ENCODE data around the gene PCDHB6. TPM values are rescaled to one million over a fixed set of nuclear protein-coding genes. Genes with fewer than 3 reads are reported as not detected.

The PCDHB6 gene
- total RNA-seq (2022; extraction: Qiagen RNA extraction) = 0.79 to 1.1 TPM (median 0.90 TPM) in 5 replicates

DNA sequence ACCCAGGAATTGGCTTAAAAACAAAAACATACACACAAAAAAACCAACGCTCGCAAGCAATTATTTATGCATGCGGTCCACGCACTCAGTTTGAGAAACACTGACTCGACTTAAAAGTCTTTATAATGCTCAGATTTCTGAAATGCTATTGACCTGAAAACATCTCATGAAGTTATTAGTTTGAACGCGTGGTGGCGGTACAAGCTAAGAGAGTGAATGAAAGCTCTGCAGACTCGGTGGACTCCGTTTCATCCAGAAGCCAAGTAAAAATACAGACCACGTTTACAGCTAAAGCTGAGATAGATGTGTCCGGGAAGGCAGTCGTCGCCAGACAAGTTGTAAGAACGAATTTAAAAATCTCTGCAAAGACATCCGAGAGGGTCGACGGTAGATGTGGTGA, at the start of gene PCDHB6:
TSS of gene PCDHB6 (plus strand) at position 246 of the 400 bp plus-strand sequence. CDS start 201 bp downstream, outside the sequence.

GRCh38 chr5:141100243-141100805, 49.5 kb upstream of the PCDHB6 start, which contains the start of gene PCDHB3:
TSS of gene PCDHB3 (plus strand) at chr5:141100473. CDS start at chr5:141100650, 177 bp downstream.

DNA sequence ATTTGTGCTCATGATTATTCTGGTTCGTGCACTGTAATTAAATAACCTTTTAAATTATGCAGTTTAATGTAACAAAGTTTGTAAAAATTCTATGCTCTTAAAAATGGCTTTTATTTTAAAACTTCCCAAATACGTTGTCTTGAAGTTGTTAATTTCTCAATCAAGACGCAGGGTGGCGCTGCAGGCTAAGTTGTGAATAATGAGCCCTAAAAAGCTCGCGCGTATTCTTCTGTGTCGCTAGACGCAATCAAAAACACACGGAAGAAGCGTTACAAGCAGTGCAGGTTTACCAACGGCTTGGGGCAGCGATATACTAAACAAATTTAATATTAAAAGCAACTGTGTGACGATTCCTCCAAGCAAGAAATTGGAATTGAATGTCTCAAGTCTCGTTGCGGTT, 28.3 kb upstream of the PCDHB6 start, which contains the start of gene PCDHB4:
TSS of gene PCDHB4 (plus strand) at position 256 of the 400 bp plus-strand sequence. CDS start 181 bp downstream, outside the sequence.

DNA sequence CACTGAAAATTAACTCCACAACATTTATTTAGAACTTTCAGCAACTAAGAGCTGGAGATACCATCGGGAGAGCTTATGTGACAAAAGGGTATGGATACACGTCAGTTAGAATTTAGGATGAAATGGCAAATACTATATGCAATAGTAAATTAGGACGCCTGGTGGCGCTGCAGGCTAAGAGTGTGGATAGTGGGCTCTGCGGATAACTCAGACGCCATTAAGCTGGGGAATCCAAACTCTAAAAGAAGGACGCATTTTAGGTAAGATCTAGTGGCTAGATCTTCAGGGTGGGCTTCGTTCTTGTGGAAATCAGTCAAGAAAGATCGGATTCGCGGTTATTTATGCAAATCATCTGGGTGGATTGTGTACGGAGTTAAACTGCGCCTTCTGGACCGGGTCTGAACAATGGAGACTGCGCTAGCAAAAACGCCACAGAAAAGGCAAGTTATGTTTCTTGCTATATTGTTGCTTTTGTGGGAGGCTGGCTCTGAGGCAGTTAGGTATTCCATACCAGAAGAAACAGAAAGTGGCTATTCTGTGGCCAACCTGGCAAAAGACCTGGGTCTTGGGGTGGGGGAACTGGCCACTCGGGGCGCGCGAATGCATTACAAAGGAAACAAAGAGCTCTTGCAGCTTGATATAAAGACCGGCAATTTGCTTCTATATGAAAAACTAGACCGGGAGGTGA, 14.7 kb upstream of the PCDHB6 start, which contains the start of gene PCDHB5:
TSS of gene PCDHB5 (plus strand) at position 177 of the 688 bp plus-strand sequence. CDS start at position 406, 229 bp downstream.

GRCh38 chr5:141172381-141173204, 22.7 kb downstream of the PCDHB6 start, which contains the start of gene PCDHB7:
TSS of gene PCDHB7 (plus strand) at chr5:141172644. CDS start at chr5:141172836, 192 bp downstream.

DNA sequence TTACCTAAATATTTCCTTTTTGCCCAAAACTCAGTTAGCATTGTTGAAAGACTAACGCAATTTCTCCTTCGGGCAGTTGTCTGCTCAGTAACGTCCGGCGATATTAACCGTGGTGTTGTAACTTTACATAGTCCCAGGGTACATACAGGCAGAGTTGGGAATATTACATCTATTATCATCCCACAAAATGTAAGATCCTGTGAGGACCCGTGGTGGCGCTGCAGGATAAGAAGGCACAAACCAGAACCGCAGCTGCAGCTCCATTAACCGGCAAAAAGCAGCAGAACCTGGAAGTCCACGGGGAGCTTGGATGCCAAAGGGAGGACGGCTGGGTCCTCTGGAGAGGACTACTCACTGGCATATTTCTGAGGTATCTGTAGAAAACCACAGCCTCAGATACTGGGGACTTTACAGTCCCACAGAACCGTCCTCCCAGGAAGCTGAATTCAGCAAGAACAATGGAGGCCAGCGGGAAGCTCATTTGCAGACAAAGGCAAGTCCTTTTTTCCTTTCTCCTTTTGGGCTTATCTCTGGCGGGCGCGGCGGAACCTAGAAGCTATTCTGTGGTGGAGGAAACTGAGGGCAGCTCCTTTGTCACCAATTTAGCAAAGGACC, 27.8 kb downstream of the PCDHB6 start, which contains the start of gene PCDHB8:
TSS of gene PCDHB8 (plus strand) at position 214 of the 615 bp plus-strand sequence. CDS start at position 459, 245 bp downstream.

DNA sequence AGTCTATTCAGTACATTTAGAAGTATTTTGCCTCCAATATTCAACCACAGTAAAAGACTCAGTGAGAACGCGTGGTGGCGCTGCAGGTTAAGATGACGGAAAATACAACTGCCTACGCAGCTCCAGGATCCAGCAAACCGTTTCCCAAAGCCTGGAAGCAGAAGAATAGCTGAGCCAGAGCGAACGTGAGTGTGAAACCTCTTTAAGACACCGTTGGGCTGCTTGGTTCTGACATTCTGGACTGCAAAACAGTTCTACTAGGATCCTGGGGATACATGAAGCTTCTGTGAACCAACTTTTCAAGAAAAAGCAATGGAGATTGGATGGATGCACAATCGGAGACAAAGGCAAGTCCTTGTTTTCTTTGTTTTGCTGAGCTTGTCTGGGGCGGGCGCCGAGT, 32.4 kb downstream of the PCDHB6 start, which contains the start of gene PCDHB16:
TSS of gene PCDHB16 (plus strand) at position 140 of the 400 bp plus-strand sequence. CDS start at position 313, 173 bp downstream.

GRCh38 chr5:141186897-141187512, 37.1 kb downstream of the PCDHB6 start, which contains the start of gene PCDHB9:
TSS of gene PCDHB9 (plus strand) at chr5:141187161. CDS start at chr5:141187319, 158 bp downstream.

GRCh38 chr5:141192110-141192725, 42.4 kb downstream of the PCDHB6 start, which contains the start of gene PCDHB10:
TSS of gene PCDHB10 (plus strand) at chr5:141192353. CDS start at chr5:141192553, 200 bp downstream.

DNA sequence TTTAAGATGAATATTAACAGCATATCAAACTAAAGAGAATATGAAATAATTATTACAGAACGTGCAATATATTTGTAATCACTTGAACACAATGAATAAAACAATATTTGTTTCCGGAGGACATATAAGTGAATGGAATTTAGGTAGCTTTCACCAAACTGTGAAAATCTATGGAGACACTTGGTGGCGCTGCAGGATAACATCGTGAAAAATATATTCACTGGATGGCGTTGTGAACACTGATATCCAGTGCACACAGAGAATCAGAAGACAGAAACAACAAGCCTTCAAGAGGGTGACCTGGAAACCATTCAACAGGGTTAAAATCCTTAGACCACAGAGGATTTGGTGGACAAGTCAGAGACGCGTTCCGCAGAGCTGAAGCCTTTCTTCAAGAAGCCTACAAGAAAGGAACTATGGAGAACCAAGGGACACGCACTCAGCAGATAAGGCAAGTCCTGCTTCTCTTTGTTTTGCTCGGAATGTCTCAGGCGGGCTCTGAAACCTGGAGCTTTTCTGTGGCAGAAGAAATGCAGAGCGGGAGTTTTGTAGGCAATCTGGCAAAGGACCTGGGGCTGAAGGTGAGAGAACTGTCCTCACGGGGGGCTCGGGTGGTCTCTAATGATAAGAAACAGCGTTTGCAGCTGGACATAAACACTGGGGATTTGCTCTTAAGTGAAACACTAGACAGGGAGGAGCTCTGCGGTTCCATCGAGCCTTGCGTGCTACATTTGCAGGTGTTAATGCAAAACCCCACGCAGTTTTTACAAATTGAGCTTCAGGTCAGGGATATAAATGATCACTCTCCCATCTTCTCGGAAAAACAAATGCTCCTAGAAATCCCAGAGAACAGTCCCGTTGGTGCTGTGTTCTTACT, 49.7 kb downstream of the PCDHB6 start, which contains the start of gene PCDHB11:
TSS of gene PCDHB11 (plus strand) at position 269 of the 877 bp plus-strand sequence. CDS start at position 417, 148 bp downstream.

Other genes with a start within 250 kb of the PCDHB6 start
- 1.6 to 2.3 TPM (median 2.0 TPM) in 5 replicates for gene PCDHAC1, start 223.8 kb upstream of the PCDHB6 start, total RNA-seq (2022; extraction: Qiagen RNA extraction)
- gene PCDHAC2, start 183.6 kb upstream of the PCDHB6 start, total RNA-seq (2022; extraction: Qiagen RNA extraction) = 3.5 to 4.8 TPM (median 3.9 TPM) in 5 replicates
- not detected in 5 replicates for gene PCDHB1, start 98.7 kb upstream of the PCDHB6 start, total RNA-seq (2022; extraction: Qiagen RNA extraction)
- gene PCDHB2, start 55.4 kb upstream of the PCDHB6 start, total RNA-seq (2022; extraction: Qiagen RNA extraction) = 3.3 to 13.0 TPM (median 3.7 TPM) in 5 replicates
- gene PCDHB3, start 49.6 kb upstream of the PCDHB6 start, total RNA-seq (2022; extraction: Qiagen RNA extraction) = 8.7 TPM in 1 of 5 replicates, not detected in the others
- 0.07 to 0.13 TPM (median 0.09 TPM) in 4 of 5 replicates, not detected in the other for gene PCDHB4, start 28.2 kb upstream of the PCDHB6 start, total RNA-seq (2022; extraction: Qiagen RNA extraction)
- gene PCDHB5, start 14.9 kb upstream of the PCDHB6 start, total RNA-seq (2022; extraction: Qiagen RNA extraction) = 1.2 to 1.6 TPM (median 1.3 TPM) in 5 replicates
- 0.05 TPM in 1 of 5 replicates, not detected in the others for gene PCDHB7, start 22.6 kb downstream of the PCDHB6 start, total RNA-seq (2022; extraction: Qiagen RNA extraction)
- gene PCDHB8, start 27.7 kb downstream of the PCDHB6 start, total RNA-seq (2022; extraction: Qiagen RNA extraction) = 0.19 to 0.42 TPM (median 0.22 TPM) in 5 replicates
- gene PCDHB16, start 32.3 kb downstream of the PCDHB6 start, total RNA-seq (2022; extraction: Qiagen RNA extraction) = 0.05 to 0.08 TPM (median 0.05 TPM) in 4 of 5 replicates, not detected in the other
- gene PCDHB9, start 37.1 kb downstream of the PCDHB6 start, total RNA-seq (2022; extraction: Qiagen RNA extraction) = 0.03 to 0.26 TPM (median 0.05 TPM) in 3 of 5 replicates, not detected in the others
- gene PCDHB10, start 42.3 kb downstream of the PCDHB6 start, total RNA-seq (2022; extraction: Qiagen RNA extraction) = not detected in 5 replicates
- 0.05 to 0.08 TPM (median 0.08 TPM) in 4 of 5 replicates, not detected in the other for gene PCDHB11, start 49.6 kb downstream of the PCDHB6 start, total RNA-seq (2022; extraction: Qiagen RNA extraction)
- gene PCDHB12, start 58.7 kb downstream of the PCDHB6 start, total RNA-seq (2022; extraction: Qiagen RNA extraction) = 0.06 TPM in 1 of 5 replicates, not detected in the others
- gene PCDHB13, start 63.9 kb downstream of the PCDHB6 start, total RNA-seq (2022; extraction: Qiagen RNA extraction) = 0.04 to 0.12 TPM (median 0.05 TPM) in 5 replicates
- 0.05 to 0.21 TPM (median 0.14 TPM) in 5 replicates for gene PCDHB14, start 73.3 kb downstream of the PCDHB6 start, total RNA-seq (2022; extraction: Qiagen RNA extraction)
- gene PCDHB15, start 95.3 kb downstream of the PCDHB6 start, total RNA-seq (2022; extraction: Qiagen RNA extraction) = 0.06 to 0.11 TPM (median 0.10 TPM) in 3 of 5 replicates, not detected in the others
- not detected in 5 replicates for gene SLC25A2, start 154.0 kb downstream of the PCDHB6 start, total RNA-seq (2022; extraction: Qiagen RNA extraction)
- gene TAF7, start 170.7 kb downstream of the PCDHB6 start, total RNA-seq (2022; extraction: Qiagen RNA extraction) = 60.0 to 73.5 TPM (median 68.7 TPM) in 5 replicates
- 0.24 to 0.29 TPM (median 0.26 TPM) in 5 replicates for gene PCDHGA1, start 180.5 kb downstream of the PCDHB6 start, total RNA-seq (2022; extraction: Qiagen RNA extraction)
- gene PCDHGA2, start 188.7 kb downstream of the PCDHB6 start, total RNA-seq (2022; extraction: Qiagen RNA extraction) = 0.42 to 0.91 TPM (median 0.68 TPM) in 5 replicates
- not detected in 5 replicates for gene PCDHGA3, start 193.8 kb downstream of the PCDHB6 start, total RNA-seq (2022; extraction: Qiagen RNA extraction)
- gene PCDHGB1, start 200.0 kb downstream of the PCDHB6 start, total RNA-seq (2022; extraction: Qiagen RNA extraction) = 1.3 to 2.0 TPM (median 1.9 TPM) in 5 replicates
- 0.07 to 0.22 TPM (median 0.12 TPM) in 5 replicates for gene PCDHGA4, start 205.0 kb downstream of the PCDHB6 start, total RNA-seq (2022; extraction: Qiagen RNA extraction)
- 0.06 to 0.11 TPM (median 0.07 TPM) in 4 of 5 replicates, not detected in the other for gene PCDHGB2, start 209.9 kb downstream of the PCDHB6 start, total RNA-seq (2022; extraction: Qiagen RNA extraction)
- gene PCDHGA5, start 214.1 kb downstream of the PCDHB6 start, total RNA-seq (2022; extraction: Qiagen RNA extraction) = 0.09 to 0.17 TPM (median 0.14 TPM) in 5 replicates
- gene PCDHGB3, start 220.2 kb downstream of the PCDHB6 start, total RNA-seq (2022; extraction: Qiagen RNA extraction) = 0.10 to 0.31 TPM (median 0.21 TPM) in 5 replicates
- gene PCDHGA6, start 223.8 kb downstream of the PCDHB6 start, total RNA-seq (2022; extraction: Qiagen RNA extraction) = 0.13 to 0.27 TPM (median 0.21 TPM) in 5 replicates
- 0.69 to 1.1 TPM (median 0.90 TPM) in 5 replicates for gene PCDHGA7, start 232.7 kb downstream of the PCDHB6 start, total RNA-seq (2022; extraction: Qiagen RNA extraction)
- 0.55 to 1.0 TPM (median 0.97 TPM) in 5 replicates for gene PCDHGB4, start 237.6 kb downstream of the PCDHB6 start, total RNA-seq (2022; extraction: Qiagen RNA extraction)
- 0.02 to 0.06 TPM (median 0.06 TPM) in 3 of 5 replicates, not detected in the others for gene PCDHGA8, start 242.6 kb downstream of the PCDHB6 start, total RNA-seq (2022; extraction: Qiagen RNA extraction)
- 1.6 to 2.6 TPM (median 2.2 TPM) in 5 replicates for gene PCDHGB5, start 247.9 kb downstream of the PCDHB6 start, total RNA-seq (2022; extraction: Qiagen RNA extraction)

Measured in A549 treated with Mapracorat at 1 μM for 4 hours (cell line).